HG03064 (cell line): ENCODE data around the gene TRPM2.

Source experiments
- ATAC-seq: cut with Tn5 transposase; IDR thresholded peaks from one replicate; pipeline ENCODE4 v1.9.1; 2021; ENCODE audit warnings: low read depth; ENCODE audit not compliant: unreplicated experiment

The TRPM2 gene

DNA sequence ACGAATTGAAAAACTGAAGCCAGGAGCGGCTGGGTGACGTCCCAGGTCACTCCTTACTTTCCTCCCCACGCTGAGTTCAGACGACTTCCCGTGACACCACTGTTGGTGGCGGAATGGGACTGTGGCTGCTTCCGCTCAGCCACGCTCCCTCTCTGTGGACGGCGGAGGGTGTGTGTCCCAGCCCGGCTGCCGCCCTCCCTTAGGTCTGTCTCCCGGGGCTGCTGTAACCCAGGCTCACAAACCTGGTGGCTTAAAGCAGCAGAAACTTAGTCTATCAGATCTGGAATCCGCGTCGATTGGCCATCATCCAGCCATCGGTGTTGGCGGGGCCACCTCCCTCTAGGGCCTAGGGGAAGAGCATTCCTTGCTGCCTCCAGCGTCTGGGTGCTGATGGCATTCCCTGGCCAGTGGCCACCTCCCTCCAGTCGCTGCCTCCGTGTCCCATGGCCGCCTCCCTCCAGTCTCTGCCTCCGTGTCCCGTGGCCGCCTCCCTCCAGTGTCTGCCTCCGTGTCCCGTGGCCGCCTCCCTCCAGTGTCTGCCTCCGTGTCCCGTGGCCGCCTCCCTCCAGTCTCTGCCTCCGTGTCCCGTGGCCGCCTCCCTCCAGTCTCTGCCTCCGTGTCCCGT, 17.5 kb downstream of the TRPM2 start:
- no peak for ATAC-seq

DNA sequence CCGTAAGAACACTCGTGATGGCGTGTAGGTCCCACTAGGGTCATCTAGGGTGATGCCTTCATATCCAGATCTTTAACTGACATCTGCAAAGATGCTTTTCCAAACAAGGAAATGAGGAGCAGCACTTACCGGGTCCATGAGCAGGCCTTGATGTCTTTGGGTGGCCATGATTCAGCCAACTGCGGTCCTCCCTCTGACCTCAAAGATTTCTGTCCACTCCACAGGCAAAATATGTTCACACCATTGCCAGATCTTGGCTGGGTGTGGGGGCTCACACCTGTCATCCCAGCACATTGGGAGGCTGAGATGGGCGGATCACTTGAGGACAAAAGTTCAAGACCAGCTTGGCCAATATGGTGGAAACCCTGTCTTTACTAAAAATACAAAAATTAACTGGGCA, 18.2 kb downstream of the TRPM2 start:
- ATAC-seq = no peak

DNA sequence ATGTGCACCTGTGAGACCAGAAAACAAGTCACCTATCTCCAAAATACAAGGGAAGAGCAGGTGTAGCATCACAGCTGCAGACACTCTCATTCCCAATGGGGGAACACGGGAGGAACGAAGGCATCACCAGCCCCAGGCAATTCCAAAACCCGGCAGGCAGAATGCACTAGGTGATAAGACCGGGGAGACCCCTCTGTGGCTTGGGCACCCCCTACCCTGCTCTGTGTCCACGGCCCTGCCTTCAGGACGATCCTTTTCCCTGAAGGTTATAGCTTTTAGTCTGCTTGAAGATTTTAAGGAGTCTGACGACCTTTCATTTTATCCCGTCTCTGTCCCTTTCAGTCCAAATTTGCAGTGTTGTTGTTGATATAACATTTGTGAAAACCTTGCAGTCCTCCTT, 19.2 kb downstream of the TRPM2 start:
- ATAC-seq = no peak

DNA sequence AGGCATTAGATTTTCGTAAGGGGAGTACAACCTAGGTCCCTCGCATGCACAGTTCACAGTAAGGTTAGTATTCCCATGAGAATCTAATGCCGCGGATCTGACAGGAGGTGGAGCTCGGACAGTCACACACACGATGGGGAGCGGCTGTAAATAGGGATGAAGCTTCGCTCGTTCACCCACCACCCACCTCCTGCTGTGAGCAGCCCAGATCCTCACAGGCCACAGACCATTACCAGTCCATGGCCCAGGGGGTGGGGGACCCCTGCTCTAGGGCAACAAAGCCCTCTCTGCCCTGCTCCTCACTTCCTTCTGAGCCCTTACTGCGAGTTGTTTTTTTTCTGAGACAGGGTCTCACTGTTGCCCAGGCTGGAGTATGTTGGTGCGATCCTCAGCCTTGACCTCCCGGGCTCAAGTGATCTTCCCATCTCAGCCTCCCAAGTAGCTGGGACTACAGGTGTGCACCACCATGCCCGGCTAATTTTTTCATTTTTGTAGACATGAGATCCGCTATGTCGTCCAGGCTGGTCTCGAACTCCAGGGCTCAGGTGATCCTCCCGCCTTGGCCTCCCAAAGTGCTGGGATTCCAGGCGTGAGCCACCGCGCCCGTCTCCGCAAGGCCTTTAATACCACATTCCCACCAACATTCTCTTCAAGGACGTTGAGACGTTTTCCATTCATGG, 21.3 kb downstream of the TRPM2 start:
- no peak for ATAC-seq

DNA sequence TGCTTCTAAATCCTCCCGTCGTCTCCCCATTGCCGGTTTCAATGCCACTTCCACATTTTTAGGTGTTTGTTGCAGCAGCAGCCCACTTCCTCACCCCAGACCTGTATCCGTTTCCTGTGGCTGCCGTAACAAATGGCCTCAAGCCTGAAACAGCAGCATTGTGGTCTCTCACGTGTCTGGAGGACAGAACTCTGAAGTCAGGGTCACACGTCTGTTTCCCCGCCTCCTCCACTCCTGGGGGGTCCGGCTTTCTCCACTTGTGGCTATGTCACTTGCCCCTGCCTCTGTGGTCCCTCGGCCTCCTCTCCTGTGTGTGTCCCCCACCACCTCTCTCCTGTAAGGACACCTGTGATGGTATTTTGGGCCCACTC, 21.8 kb downstream of the TRPM2 start:
- ATAC-seq = no peak

DNA sequence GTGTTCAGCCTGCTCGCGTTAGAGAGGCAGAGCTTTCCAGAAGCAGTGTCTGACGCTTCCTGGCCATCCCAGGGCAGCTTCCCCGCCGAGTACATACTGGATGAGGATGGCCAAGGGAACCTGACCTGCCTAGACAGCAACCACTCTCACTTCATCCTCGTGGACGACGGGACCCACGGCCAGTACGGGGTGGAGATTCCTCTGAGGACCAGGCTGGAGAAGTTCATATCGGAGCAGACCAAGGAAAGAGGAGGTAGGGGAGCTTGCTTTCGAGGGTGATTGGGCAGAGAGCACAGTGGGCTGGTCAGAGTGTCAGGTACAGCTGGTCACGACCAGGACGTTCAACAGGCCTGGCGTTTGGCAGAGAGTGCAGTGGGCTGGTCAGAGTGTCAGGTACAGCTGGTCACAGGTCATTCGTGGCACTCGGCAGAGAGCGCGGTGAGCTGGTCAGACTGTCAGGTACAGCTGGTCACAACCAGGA, 22.4 kb downstream of the TRPM2 start:
- no peak for ATAC-seq

DNA sequence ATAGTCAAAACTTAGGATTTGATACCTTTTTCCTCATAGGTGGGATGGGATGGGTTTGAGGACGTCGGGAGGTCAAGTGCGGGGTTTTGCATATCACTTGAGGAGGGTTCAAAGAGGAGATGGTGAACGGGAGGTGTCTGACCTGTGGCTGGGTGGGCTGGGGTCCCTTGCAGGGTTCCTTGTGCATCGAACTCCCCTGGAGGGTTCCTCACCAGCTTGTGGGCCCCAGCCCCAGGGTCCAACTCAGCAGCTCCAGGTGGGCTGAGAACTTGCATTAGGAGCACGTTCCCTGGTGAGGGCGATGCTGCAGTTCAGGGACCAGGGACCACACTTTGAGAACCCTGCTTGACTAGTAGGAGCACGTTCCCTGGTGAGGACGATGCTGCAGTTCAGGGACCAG, 23.2 kb downstream of the TRPM2 start:
- ATAC-seq = no peak

DNA sequence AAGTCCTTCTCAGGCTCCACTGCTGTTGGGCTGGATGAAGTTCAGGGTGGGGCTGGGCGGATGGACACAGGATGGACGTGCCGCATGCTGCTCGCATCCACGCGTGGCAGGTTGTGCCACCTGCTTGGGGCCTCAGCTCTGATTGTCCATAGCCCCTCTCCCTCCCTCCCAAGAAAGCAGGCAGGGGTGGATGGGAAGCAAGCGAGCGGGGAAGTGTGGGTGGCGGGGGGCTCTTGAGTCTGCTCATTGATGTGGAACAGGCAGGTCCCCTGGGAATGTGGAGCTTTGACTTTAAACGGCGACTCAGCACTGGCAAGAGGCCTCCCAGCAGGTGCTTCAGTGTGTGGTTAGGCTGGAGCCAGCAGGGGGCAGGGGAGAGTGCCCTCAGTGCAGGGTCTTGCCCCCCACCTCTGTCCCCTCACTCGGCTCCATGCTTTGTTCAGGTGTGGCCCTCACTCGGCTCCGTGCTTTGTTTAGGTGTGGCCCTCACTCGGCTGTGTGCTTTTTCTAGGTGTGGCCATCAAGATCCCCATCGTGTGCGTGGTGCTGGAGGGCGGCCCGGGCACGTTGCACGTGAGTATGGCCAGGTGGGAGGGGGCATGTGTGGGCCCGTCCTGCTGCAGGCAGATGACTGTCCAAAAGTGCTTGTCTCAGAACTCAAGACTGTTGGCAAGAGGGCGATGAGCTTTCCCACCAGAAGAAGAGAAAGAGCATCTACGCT, 23.9 kb downstream of the TRPM2 start:
- ATAC-seq = no peak

DNA sequence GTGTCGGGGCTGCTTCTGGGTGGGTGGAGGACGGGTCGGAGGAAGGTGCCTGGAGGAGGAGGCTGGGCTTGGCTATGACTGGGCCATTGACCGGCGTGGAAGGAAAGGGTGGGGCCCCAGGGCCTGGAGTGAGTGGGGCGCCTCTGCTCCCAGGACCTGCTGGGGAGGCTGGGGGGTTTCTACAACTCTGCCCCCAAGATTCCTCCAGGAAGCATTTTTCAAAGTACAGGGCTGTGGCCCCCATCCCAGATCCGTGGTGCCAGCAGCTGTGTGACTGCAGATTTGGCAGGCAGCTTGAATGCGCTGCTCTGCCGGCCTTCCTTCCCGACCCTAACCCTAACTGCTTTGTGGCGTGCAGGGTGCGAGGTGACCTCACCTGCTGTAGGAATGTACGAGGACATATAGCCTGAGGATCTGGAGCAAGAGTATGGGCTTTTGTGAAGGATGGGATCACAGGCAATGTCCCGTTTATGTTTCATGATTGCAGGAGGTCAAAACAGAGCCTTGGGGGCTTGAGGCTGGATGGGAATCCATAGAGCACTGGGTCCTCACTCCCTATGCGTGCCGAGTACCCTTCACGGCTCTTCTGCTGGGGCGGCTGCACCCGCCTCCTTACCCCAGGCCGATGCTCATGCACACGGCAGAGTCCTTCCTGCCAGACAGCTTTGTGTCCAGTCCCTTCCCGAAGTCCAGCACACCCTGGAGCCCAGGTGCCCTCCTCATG, 24.7 kb downstream of the TRPM2 start:
- ATAC-seq = no peak

DNA sequence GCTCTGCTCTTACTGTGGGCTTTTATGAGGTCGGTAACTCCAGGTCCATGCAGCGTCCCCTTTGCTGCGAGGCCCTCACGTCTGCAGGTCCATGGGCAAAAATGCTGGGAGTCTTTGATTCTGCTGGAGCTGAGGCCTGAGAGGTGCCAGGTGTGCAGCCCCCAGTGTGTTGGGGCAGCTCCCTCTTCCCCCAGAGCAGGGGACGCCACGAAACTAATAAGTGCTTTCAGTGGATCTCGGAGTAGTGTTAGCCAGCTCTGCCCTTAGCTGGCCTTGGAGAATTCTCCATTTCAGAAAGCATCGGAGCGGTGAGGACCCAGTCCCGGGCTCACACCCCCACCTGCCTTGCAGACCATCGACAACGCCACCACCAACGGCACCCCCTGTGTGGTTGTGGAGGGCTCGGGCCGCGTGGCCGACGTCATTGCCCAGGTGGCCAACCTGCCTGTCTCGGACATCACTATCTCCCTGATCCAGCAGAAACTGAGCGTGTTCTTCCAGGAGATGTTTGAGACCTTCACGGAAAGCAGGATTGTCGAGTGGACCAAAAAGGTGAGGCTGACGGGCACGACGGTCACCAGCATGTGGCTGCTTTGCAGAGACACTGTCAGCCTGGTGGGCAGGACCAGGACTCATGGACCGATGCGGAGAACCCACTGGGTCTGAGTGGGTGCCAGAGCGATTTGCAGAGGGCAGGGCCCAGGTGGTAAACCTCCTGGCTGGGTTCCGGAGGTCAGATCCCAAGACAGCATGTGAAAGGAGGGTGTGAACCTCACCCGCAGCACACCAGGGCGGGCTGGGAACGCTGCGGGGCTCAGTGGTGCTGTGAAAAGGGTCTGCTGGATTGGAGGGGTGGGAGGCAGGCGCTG, 25.5 kb downstream of the TRPM2 start:
- ATAC-seq = no peak

DNA sequence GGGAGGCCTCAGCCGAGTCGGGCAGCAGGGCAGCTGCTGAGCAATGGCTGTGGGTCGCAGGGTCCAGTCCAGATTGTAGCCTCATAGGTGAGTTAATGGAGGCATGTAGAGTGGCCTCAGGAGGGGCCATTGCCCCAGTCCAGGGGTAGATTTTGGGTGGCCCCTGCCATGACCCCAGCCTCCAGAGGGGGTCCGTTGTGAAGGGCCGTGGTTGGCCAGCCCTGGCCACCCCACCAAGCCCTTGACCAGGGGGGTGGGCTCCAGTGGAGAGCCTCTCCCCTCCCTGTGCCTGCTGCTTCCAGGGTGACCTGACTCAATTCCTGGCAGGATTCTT, 26.1 kb downstream of the TRPM2 start:
- no peak for ATAC-seq

DNA sequence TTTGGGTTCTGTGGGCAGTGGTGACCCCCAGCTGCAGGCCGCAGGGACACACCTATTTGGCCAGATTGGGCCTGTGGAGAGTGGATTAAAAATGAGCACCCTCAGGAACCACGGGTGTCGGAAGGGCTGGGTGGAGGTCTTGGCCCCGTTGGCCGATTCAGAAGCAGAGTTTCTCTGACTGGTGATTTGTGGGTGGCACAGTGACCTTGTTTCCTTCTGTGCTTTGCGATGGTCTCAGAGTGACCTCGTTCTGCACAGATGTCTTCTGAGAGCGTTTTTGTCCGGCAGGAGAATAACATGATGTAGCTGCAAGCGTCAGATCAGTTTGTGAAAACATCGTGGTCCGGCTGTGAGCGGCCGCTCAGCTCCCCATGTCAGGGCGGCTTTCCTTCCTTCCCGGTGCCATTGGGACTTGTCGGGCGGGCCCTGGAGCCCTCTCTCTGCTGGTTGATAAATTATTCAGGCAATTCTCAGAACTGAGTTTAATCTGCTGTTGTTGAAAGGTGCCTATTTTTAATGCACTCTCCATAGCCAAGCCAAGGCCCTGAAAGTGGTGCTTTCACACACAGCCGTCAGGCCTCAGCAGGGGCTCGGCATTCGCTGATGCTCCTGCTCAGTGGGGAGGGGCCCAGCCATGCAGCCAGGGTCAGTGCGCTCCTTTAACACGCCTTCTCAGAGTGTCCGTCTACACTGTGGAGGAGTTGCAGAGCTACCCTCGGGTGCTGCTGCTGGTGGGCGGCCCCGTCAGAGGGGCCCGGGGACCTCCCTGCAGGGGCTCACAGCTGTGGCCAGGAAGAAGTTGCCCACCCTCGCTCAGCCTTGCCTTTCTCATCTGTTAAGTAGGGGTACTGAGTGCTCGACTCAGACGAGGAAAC, 26.8 kb downstream of the TRPM2 start:
- ATAC-seq = no peak

DNA sequence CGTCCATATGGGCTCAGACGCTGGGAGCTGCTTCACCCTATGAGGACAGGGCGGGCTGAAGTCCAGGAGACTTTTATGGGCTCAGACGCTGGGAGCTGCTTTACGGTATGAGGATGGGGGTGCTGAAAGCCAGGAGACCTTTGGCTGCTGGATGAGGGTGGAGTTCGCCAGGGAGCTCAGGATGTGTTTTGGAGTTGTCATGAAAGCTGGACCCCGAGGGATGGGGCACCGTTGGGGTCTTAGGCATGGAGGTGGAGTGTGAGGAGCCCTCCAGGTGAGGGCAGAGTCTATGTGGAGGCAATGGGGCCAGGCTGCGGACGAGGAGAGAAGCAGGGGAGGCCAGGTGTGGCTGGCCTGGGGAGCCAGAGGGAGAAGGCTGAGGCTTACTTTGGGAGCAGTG, 27.5 kb downstream of the TRPM2 start:
- no peak for ATAC-seq

DNA sequence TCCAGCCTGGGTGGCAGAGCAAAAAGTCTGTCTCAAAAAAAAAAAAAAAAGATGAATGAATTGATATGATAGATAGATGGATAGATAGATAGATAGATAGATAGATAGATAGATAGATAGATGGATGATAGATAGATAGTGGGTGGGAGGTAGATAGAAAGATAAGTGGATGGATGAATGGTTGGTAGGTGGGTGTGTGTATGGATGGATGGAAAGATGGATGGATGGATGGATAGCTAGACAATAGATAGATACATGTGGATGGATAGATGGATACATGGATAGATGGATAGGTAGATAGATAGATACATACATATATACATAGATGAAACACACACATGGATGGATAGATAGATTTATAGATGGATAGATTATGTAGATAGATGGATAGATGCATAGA, 28.5 kb downstream of the TRPM2 start:
- no peak for ATAC-seq

DNA sequence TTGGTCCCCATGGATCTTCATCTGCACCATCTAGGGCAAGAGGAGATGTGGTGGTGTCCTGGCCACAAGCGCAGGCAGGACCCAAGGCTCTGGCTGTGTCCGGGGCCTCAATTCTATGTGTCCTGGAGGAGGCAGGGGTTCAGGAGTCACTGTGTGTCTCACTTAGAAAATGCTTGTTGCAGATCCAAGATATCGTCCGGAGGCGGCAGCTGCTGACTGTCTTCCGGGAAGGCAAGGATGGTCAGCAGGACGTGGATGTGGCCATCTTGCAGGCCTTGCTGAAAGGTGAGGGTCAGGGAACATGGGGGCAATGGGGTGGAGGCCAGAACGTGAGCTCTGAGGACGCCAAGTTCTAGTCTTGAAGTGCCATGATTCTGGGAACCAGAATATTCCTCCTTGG, 29.1 kb downstream of the TRPM2 start:
- no peak for ATAC-seq

DNA sequence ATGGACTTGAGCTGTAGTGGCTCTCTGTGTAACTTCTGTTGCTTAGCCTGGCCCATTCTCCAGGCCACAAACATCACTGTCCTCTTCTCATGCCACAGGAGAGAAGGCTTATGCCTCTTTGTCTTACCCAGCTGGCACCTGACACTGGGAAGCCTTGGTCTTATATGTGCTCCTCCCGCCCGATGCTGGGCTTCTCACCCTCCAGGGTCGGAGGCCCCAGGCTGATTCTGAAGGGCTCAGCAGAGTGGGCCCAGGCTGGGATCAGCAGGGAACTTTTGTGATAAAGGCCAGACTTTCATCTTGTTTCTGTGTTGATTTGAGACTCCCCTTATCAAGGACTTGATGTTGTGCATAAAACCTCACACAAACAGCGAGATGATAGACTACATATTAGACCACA, 29.8 kb downstream of the TRPM2 start:
- no peak for ATAC-seq

DNA sequence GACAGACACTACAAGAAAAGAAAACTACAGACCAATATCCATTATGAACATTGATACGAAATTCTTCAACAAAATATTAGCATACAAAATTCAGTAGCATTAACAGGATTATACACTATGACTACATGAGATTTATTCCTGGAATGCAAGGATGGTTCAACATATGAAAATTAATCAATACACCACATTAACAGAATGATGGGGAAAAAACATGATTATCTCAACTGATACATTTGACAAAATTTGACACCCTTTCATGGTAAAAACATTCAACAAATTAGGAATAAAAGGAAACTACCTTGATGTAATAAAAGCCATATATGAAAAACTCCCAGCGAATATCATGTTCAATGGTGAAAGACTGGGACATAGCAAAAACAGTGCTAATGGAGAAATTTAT, 31.5 kb downstream of the TRPM2 start:
- ATAC-seq = no peak

DNA sequence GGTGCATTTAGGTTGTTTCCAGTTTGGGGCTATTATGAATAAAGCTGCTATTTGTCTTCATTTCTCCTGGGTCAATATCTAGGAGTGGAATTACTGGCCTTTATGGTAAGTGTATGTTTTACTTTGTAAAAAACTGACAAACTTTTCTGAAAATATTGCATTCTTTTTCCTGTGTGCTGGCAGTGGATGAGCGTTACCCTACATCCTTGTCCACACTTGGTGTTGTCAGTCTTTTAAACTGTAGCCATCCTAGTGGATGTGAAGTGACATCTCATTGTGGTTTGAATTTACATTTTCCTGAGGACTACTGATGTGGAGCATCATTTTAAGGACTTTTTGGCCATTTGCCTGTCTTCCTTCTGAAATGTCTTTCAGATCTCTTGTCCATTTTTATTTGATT, 35.9 kb downstream of the TRPM2 start:
- ATAC-seq = no peak

DNA sequence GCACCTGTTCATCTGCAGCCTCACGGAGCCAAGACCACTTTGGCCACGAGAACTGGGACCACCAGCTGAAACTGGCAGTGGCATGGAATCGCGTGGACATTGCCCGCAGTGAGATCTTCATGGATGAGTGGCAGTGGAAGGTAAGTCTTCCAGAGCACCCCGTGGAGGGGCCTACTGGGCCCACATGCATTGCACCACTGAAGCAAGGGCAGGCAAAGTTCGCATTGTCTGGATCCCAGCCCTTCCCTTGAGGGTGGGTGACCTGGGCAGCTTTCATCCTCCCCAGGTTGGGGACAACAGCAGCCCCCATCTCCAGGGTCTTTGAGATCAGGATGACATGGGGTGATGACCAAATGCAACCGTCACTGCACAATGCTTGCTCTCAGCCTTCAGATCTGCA, 37.5 kb downstream of the TRPM2 start:
- no peak for ATAC-seq
